DMS 273 (cell line): Measurements from ENCODE around the gene CREBBP.
"Not testable (repeated sequence)": the region's sequence is repeated elsewhere in the genome, so short reads cannot be mapped to it uniquely, and the experiment has no call there.

ENCODE experiments used
- DNase-seq: peaks from one replicate; lab custom pipeline; 2025; ENCODE audit not compliant: unreplicated experiment; lab: John Stamatoyannopoulos, UW

CREBBP gene

DNA sequence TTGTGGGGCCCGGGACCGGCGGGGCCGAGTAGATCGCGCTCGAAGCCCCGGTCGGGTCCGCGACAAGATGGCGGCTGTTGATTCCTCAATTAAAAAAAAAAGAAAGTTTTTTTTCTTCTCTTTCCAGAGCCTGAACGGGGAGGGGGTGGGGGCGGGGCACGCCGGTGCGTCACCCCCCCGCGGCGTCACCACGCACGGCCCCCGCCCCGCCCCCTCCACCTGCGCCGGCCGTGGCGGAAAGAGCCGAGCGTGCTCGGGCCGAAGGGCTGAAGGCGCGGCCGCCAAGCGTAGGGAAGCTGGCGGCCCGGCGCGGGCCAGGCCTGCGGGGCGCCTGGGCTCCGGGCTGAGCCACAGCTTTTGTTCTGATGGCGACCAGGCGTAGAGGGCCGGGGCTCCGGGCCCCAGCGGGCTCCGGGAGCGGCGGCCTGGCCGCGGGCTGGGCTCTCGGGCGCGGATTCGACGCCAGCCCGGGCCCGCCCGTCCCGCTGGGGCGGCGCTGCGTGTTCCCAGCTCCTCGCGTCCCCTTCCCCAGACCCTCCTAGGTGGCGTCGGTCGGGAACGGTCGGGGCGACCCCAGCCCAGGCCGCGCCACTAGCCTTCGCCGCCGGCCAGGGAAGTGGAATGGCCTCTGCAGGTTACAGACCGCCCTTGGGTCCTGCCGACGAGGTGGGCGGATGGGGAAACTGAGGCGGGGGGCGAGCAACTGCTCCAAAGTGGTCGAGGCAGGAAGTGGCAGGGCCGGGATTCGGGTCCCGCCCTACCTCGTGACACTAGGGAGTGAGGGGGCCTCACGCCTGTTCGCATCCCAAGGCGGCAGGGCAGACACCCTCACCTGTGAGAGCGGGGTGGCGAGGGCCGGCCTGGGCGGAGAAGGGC is at the start of gene CREBBP:
CREBBP (minus strand) TSS at position 91 of the 876 bp plus-strand sequence. CDS start 797 bp downstream, outside the sequence.
- DNase-seq = peak; percentile 97

DNA sequence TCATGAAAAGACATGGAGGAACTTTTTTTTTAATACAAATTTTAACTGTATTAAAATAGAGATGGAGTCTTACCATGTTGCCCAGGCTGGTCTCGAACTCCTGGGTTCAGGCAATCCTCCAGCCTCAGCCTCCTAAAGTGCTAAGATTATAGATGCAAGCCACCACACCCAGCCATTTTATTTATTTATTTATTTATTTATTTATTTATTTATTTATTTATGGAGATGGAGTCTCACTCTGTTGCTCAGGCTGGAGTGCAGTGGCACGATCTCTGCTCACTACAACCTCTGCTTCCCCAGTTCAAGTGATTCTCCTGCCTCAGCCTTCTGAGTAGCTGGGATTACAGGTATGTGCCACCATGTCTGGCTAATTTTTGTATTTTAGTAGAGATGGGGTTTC is 46.6 kb upstream of the CREBBP start:
- not testable (repeated sequence) for DNase-seq

DNA sequence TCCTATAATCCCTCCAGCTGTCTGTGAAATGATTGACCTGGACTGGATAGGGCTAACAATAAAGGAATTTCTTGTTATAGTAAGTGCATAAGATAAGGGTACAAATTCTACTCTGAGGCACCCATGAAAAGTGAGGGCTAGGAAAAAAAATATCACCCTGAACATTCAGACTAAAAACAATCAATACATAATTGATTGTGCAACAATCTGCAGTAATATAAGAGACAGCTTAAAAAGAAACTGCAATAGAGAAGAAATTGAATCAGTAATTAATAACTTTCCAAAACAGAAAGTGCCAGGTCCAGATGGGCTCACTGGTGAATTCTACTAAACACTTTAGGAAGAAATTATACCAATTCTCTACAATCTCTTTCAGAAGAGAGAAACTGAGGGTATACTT is 44.2 kb upstream of the CREBBP start:
- DNase-seq = no peak

DNA sequence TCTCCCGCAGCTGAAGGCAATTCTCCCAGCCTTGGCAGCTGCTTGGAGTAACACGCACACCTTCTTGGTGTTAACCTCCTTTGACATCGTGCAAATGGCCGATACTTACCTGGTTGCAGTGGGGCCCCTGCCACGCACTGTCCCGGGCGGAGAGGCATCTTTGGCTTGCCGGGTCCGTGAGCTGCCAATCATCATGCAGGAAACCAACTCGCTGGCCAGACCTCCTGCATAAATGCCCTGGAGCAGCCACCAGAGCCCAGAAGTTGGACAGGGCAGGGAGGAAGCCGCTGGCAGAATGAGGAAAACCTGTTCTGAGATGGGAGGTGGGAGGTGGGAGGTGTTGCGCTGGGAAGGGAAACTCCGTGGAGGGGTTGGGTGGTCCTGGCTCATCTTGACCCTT is 41.7 kb upstream of the CREBBP start:
- DNase-seq = no peak

DNA sequence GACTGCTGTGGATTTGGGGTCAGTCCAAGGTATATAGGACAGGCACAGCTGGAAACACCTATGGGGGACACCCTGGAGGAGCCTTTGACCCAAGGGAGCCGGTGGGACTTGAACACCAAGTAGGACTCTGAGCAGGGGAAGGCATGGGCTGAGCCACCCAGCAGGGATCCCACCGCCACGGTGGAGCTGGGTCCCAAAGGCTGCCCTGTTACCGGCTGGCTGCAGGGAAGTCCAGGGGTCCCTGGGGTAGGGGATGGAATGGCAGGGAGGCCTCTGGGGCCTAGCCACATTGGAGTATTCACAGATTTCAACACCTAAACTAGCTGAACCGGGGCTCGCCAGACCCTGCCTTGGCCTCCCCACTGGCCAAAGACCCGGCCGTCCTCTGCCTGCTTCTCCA is 39.7 kb upstream of the CREBBP start:
- DNase-seq = no peak

DNA sequence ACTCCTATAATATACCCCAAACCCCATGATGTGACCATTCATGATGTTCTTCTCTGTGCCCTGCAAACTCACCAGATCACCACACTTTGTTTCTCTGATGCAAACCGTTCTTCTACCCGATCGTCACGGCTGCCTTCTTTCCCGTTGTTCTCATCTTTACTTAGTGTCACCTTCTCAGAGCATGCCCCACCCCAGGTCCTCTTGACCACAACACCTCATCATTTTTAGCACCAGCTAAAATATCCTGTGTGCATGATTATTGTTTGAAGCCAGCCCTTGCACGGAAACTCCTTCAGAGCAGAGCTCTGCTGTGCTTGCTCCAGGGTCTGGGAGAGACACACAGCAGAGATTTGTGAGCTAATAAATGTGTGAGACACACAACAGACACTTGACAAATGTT is 38.9 kb upstream of the CREBBP start:
- DNase-seq = no peak

DNA sequence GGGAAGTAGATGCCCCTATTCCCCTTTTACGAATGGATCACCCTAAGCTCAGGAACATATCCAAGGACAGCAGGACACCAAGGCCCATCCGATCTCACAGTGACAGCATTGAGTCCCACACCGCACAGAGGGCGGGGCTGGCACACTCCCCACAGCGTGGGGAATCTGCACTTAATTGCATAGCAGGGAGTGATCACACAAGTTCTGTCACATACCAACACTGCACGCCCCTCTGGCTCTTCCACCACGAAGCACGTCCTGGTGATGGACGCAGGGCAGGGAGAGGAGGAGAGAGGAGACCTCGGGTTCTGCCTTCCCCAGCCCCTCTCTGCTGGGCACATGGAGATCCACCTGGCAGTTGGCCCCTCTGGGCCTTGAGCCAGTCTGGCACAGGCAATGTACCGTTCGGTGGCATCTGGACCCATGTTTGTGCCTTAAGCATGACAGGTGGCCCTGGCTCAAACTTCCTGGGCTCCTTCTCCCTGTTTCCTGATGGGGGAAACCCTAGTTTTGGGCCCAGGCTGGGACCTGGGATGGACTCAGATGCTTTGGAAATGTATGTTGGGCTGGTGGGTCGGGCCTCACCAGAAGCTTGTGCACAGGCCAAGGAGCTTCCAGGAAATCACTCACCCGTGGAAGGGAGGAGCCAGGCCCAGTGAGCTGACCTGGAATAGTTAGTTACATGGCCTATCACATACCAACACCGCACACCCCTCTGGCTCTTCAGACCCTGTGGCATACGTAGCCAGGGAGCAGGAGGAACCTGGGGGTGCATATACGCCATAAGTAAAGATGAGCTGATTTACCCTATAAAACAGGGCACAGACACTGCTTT is 35.1 kb upstream of the CREBBP start:
- DNase-seq = peak; percentile 83

DNA sequence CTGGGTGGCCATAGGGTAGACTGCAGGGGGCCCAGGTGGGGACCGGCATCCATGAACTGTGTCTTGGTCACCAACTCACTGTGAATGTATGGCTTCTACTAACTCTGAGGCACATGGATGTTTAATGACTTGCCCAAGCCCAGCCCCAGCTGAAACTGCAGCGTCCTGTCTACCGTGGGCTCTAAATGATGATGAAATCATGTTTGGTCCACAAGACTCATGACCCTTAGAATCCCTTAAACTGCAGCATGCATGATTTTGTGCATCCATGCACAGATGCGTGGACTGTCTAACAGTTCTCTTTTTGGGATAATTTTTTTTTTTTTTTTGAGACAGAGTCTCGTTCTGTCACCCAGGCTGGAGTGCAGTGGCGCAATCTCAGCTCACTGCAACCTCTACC is 32.4 kb upstream of the CREBBP start:
- DNase-seq = no peak

DNA sequence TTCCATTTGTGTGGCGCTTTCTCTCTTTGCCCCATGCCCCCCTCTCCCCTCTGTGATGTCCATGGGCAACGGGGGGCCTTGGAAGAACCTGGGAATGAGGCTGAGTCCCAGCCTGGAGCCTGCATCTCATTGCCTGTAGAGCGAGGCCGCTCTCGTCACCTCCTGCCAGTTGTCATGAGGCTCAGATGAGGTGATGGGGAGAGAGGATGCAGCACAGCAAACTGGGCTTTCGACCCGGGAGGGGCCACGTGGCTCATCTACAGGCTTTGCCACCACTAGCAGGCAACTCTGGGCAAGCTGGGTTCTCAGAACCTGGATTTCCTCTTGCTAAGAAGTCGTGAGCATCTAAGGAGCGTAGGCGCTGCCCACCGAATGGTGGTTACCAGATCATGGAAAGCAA is 31.9 kb upstream of the CREBBP start:
- DNase-seq = no peak

DNA sequence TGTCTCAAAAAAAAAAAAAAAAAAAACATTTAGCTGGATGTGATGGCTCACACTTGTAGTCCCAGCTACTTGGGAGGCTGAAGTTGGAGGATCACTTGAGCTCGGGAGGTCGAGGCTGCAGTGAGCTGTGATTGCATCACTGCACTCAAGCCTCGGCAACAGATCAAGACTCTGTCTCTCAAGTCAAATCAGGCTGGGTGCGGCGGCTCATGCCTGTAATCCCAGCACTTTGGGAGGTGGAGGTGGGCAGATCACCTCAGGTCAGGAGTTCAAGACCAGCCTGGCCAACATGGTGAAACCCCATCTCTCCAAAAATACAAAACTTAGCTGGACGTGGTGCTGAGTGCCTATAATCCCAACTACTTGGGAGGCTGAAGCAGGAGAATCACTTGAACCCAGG is 31.2 kb upstream of the CREBBP start:
- not testable (repeated sequence) for DNase-seq

DNA sequence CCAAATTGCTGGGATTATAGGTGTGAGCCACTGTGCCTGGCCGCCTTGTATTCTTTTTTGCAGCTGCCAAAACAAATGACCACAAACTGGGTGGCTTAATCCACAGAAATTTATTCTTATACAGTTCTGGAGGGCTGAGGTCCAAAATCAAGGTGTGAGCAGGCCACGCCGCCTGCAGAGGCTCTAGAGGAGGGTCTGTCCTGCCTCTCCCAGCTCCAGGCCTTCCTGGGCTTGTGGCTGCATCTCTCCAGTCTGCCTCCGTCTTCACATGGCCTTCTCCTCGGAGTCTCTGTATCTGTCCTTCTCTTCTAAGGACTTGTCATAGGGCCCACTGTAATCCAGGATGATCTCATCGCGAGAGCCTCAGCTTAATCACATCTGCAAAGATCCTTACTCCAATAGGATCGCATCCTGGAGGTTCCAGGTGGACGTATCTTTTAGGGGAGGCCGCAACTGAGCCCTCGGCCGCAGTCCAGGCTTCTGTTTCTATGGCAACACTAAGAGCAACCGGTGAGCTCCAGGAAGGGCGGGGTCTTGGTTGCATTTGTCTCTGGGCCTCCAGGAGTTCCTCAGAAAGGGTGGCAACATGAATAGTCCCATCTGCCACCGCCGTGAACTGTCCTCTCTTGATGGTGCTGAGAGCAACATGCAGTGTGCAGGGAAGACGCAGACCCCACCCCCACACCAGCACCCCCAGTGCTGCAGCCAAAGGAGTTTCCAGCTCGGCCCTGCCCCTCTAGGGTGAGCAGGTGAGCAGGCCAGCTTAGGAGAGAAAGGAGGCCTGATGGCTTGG is 29.5 kb upstream of the CREBBP start:
- no peak for DNase-seq

DNA sequence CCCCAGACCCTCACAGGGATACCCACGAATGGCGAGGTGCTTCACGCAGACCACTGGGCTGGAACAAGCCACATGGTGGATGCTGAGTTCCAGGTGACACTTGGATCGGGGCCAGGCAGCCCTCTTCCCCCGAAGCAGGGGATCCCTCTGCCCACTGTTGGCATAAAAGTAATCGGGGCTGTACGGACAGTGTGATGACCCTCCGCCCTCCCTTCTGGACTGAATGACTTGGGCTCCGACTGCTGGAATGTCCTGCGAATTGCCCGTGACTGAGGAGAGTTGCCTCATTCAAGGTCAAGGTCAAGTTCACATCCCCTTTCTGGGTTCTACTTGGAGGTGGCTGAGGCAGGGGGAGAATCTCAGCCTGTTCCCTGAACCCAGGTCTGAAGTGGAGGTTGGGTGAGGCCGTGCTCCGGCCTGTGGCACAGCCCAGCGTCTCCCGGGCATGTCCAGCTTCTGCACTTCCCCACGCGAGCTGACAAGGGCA is 28.5 kb upstream of the CREBBP start:
- no peak for DNase-seq

DNA sequence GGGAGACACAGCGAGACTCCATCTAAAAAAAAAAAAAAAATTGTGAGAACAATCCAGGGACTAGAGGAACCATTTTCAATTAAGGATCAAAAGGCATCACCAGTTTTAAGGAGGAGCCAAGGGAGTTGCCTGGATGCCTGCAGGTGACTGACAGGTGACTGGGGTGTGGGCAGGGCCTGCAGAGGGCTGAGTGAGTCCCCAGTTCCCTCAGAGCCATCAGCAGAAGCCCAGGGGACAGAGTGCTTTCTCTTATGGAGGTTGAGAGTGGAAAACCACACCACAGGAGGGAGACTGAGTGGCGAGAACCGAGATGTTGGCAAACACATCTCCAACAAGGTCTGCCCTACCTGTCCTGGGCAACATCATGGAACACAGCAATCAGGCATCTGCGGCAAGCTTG is 27.1 kb upstream of the CREBBP start:
- DNase-seq = no peak

DNA sequence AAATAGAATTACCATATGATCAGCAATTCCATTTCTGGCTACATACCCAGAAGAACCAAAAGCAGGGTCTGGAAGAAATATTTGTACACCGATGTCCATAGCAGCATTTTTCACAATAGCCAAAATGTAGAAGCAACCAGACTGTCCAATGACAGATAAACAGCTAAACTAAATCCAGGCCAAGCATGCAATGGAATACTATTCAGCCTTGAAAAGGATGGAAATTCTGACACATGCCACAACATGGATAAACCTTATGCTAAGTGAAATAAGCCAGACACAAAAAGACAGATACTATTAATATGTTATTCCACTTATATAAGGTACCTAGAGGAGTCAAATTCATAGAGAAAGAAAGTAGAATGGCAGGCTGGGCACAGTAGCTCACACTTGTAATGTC is 25.9 kb upstream of the CREBBP start:
- DNase-seq = no peak

DNA sequence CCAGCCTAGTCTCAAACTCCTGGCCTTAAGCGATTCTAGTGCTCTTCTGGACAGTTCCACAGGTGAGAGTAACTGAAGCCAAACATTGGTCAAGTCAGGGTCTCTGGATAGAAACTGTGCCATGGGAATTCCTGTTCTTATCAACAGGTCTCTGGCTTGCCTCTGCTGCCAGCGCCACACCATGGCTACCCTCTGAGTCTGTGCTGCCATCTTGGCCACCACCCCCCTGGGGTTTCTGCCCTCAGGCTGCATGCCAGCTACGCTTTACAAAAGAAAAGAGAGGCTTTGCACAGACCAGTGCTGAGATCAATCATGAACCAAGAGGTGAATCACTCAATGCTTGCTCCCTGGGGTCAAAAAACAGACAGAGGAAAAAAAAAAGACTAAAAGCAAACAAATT is 24.4 kb upstream of the CREBBP start:
- DNase-seq = no peak

DNA sequence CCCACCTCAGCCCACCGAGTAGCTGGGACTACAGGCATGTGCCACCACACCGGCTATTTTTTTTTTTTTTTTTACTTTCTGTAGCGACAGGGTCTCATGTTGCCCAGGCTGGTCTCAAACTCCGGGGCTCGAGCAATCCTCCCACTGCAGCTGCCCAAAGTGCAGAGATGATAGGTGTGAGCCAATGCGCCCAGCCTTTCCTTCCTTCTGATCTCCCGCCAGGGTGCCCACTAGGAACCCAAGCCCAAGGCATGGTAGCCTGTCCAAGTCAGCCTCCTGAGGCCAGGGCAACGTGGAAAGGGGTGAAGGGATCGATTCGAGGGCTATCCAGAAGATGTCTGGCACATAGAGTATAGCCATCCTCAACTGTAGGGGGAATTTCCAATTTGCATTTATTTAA is 9.6 kb upstream of the CREBBP start:
- no peak for DNase-seq

DNA sequence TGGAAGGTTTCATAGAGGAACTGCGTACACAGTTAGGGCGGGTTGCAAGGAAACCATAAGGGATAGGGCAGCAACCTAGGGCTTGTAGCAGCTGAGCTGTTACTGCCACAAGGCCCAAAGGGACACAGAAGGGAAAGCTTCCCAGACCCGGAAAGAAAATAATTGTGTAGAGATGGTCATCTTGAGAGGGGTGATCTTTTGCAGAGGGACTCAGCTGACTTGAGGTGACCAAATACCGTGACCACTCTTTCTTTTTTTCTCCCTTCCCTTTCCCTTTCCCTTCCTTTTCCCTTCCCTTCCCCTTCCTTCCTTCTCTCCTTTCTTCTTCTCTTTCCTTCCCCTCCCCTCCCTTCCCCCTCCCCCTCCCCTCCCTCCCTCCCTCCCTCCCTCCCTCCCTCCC is 8.5 kb upstream of the CREBBP start:
- no peak for DNase-seq

DNA sequence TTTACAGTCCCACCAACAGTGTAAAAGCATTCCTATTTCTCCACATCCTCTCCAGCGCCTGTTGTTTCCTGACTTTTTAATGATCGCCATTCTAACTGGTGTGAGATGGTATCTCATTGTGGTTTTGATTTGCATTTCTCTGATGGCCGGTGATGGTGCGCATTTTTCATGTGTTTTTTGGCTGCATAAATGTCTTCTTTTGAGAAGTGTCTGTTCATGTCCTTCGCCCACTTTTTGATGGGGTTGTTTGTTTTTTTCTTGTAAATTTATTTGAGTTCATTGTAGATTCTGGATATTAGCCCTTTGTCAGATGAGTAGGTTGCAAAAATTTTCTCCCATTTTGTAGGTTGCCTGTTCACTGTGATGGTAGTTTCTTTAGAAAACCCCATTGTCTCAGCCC is 5.5 kb upstream of the CREBBP start:
- not testable (repeated sequence) for DNase-seq

DNA sequence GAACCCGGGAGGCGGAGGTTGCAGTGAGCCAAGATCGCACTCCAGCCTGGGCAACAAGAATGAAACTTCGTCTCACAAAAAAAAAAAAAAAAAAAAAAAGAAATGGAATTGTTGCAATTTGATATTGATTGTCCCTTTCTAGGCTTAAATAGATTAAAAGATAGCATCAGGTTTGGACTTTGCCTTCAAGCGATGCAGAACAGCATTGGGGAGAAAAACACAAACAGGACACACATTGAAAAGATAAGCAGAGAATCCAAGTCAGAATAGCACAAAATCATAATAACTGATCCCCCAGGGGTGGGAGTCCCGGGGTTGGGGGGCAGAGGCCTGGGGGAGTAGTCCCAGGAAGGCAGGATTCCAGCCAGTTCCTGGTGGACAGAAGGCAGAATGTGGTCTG is 3.9 kb upstream of the CREBBP start:
- DNase-seq = no peak

DNA sequence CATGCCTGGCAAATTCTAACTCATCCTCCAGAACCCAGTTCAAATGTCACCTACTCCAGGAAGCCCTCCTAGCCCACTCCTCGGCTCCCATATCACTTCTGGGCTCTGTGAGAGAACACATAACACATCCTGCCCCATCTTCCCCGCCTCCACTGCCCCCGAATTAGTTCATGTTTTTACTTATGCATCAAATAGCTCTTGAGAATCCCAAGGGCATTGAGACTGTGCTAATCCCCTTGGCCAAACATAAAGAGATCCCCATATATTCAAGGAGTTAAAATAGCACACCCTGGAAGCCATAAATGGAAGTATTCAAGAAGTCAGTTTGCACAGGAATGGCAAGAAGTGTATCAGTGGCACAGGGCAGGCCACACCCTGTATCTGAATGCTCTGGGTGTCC is 2.0 kb upstream of the CREBBP start:
- DNase-seq = no peak

DNA sequence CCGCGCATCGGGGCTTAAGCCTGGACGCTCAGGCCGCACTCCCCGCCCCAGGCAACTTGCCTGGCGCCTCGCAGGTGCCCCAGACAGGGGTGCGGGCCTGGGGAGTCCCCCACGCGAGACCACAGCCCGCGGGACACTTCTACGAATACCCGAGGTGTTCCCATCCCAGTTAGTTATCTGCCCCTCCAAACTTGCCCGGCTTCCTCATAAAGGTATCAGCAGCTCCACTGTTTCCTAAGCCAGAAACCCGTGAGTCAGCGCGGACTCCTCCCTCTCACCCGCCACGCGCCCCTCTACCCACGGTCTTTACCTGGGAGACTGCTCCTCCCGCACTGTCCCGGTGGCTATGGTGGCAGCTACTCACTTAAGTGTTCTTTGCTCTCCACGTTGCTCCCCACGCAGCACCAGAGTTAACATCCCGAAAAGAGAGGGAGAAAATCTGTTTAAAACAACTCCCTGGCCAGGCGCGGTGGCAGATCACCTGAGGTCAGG is 1.0 kb upstream of the CREBBP start:
- DNase-seq = no peak
